K562 (cell line): ENCODE results near the gene SEC16A. TPM values are rescaled to one million over a fixed set of nuclear protein-coding genes. Genes with fewer than 3 reads are reported as not detected.

ENCODE experiments used
- ATAC-seq: fragments of 200-7000 bp; cut with Tn5 transposase; 3 replicates; pipeline ENCODE4 v1.9.1; 2020; ENCODE audit warnings: moderate library complexity
- BruUV-seq: library from RNA; stranded (reverse); fragments of 400-500 nt; replicated peaks from 2 replicates; lab custom pipeline; 2021; lab: Mats Ljungman, UMichigan
- CTCF ChIA-PET: fragments of 300-600 bp; formaldehyde crosslinking; extraction: SDS; loops from one replicate; lab custom pipeline; 2021; ENCODE audit warnings: low intra/inter-chr PET ratio; lab: Yijun Ruan, JAX
- POLR2A ChIA-PET: fragments of 300-600, 350-650 bp; sonication (Branson Sonifier 250); formaldehyde crosslinking; extraction: SDS; loops from one replicate; lab custom pipeline; 2021; ENCODE audit warnings: antibody characterized with exemption, inconsistent platforms; lab: Yijun Ruan, JAX
- DNase-seq, 4 experiments: peaks; one replicate each; pipeline versions ENCODE4 v3.0.0 to v3.0.0-alpha.2; 2011 to 2018; ENCODE audit warnings: low spot score in 3 of 4, mixed read lengths in 3 of 4; ENCODE audit errors: extremely low read depth in 1 of 4
- FAIRE-seq: peaks from 2 replicates; lab custom pipeline; 2011; peaks lifted over from hg19 to GRCh38; lab: Jason Lieb, UNC
- H2AFZ ChIP-seq: 2 replicates; pipeline ENCODE4 v1.6.0; 2011; ENCODE audit warnings: low read depth, low read length, control low read depth, inconsistent platforms
- H3K27ac ChIP-seq: fragments of 200-600 bp; 3 replicates; pipeline ENCODE4 v1.8.0; 2011; ENCODE audit warnings: low read depth, mild to moderate bottlenecking, control low read depth, inconsistent platforms, low read length, moderate library complexity, mixed read lengths; ENCODE audit errors: extremely low read depth
- H3K27me3 ChIP-seq, 2 experiments: fragments of 300-600 bp in 1 of 2; 2 replicates in 1 of 2; 3 replicates in 1 of 2; pipeline versions ENCODE4 v1.6.0 to v1.8.0; 2011; ENCODE audit warnings: inconsistent platforms in 2 of 2, low read length in 2 of 2, mild to moderate bottlenecking in 1 of 2, mixed read lengths in 1 of 2, moderate library complexity in 1 of 2; ENCODE audit not compliant: control insufficient read depth in 2 of 2, insufficient read depth in 2 of 2
- H3K36me3 ChIP-seq: fragments of 300-600 bp; 3 replicates; pipeline ENCODE4 v1.8.0; 2011; ENCODE audit warnings: mild to moderate bottlenecking, low read length, inconsistent platforms; ENCODE audit not compliant: control insufficient read depth, insufficient read depth
- H3K4me1 ChIP-seq, 2 experiments: fragments of 200-600 bp in 1 of 2; replicated peaks in 1 of 2; 2 replicates in 1 of 2; 3 replicates in 1 of 2; pipeline versions ENCODE4 v1.5.1 to v1.8.0; 2011; ENCODE audit warnings: inconsistent platforms in 2 of 2, low read length in 2 of 2, mild to moderate bottlenecking in 1 of 2, mixed read lengths in 1 of 2, moderate library complexity in 1 of 2; ENCODE audit not compliant: control insufficient read depth in 2 of 2, insufficient read depth in 2 of 2
- H3K4me2 ChIP-seq: 2 replicates; pipeline ENCODE4 v1.6.1; 2011; ENCODE audit warnings: low read length, control low read depth, inconsistent platforms, mixed read lengths; ENCODE audit not compliant: insufficient read depth
- H3K4me3 ChIP-seq: fragments of 200-600 bp; sonication (generic), shearing (Covaris generic); 2 replicates; pipeline ENCODE4 v1.5.1; 2016; ENCODE audit warnings: control low read depth, inconsistent platforms
- H3K79me2 ChIP-seq: fragments of 200-600 bp; 3 replicates; pipeline ENCODE4 v1.8.0; 2011; ENCODE audit warnings: low read length, inconsistent platforms; ENCODE audit not compliant: control insufficient read depth, insufficient read depth
- H3K9ac ChIP-seq, 2 experiments: 2 replicates each; pipeline versions ENCODE4 v1.6.0 to v1.6.1; 2011; ENCODE audit warnings: low read depth in 2 of 2, low read length in 2 of 2, control low read depth in 1 of 2, inconsistent platforms in 1 of 2, mild to moderate bottlenecking in 1 of 2, mixed read lengths in 1 of 2; ENCODE audit not compliant: insufficient read depth in 1 of 2
- H3K9me1 ChIP-seq: one replicate; pipeline ENCODE4 v1.6.0; 2011; ENCODE audit warnings: inconsistent platforms, mild to moderate bottlenecking, low read length, moderate library complexity; ENCODE audit not compliant: control insufficient read depth, insufficient read depth
- H3K9me3 ChIP-seq: replicated peaks from 2 replicates; pipeline ENCODE4 v1.5.1; 2011; ENCODE audit warnings: low read depth, low read length, inconsistent platforms; ENCODE audit not compliant: control insufficient read depth, insufficient read depth
- H4K20me1 ChIP-seq: replicated peaks from 2 replicates; pipeline ENCODE4 v1.6.1; 2011; ENCODE audit warnings: low read length, inconsistent platforms, mixed read lengths; ENCODE audit not compliant: control insufficient read depth, insufficient read depth
- MECOM ChIP-seq: fragments of 250-450 bp; sonication (Bioruptor Pico); IDR thresholded peaks from 2 replicates; pipeline ENCODE4 v1.8.0; 2022; ENCODE audit warnings: inconsistent platforms
- POLR2G ChIP-seq: fragments of 200-400 bp; formaldehyde crosslinking; IDR thresholded peaks from 2 replicates; pipeline ENCODE4 v1.6.1; 2017; ENCODE audit warnings: low read depth, mild to moderate bottlenecking, antibody characterized with exemption, low read length, moderate library complexity
- PRDM10 ChIP-seq: fragments of 450-650 bp; IDR thresholded peaks from 2 replicates; pipeline ENCODE4 v1.6.1; 2018; ENCODE audit not compliant: partially characterized antibody
- RBFOX2 ChIP-seq: fragments of 200-400 bp; formaldehyde crosslinking; IDR thresholded peaks from 2 replicates; pipeline ENCODE4 v1.6.1; 2017; ENCODE audit warnings: low read depth, mild to moderate bottlenecking, low read length, moderate library complexity
- ZNF445 ChIP-seq: fragments of 250-450 bp; sonication (Bioruptor Pico); IDR thresholded peaks from 2 replicates; pipeline ENCODE4 v1.4.0; 2020; ENCODE audit warnings: low read depth, mild to moderate bottlenecking, moderate library complexity
- WGBS: fragments of 100-300 bp; shearing (Covaris generic); methylation state at CpG from one replicate; pipeline ENCODE4 v1.1.6; 2016; ENCODE audit warnings: low coverage, mixed read lengths; ENCODE audit not compliant: insufficient coverage; ENCODE audit errors: missing lambda C conversion rate; 5-methylcytosine and 5-hydroxymethylcytosine counted together
- in situ Hi-C: fragments of 300-500 bp; cut with MboI; formaldehyde crosslinking; loops from 4 replicates; pipeline ENCODE4 v1.15.0; 2018; ENCODE audit warnings: inconsistent platforms, mixed read lengths
- intact Hi-C: fragments of 100-400 bp; cut with micrococcal nuclease; formaldehyde crosslinking; loops from 2 replicates; pipeline ENCODE4 v1.14.2; 2022
- polyA plus RNA-seq, 8 experiments: library from polyadenylated mRNA; depleted of rRNA in 4 of 8; stranded (reverse) in 5 of 8; unstranded in 3 of 8; fragments of >200 nt; fragmentation: Nextera tagmentation in 2 of 8; fragmentation: Illumina TruSeq in 1 of 8; extraction: Ambion mirVana in 2 of 8; extraction: Trizol in 1 of 8; gene quantifications; 2 replicates each; pipeline versions ENCODE4 v1.2.1 to v1.2.3, GENCODE V29; 2011 to 2014; ENCODE audit warnings: inconsistent platforms in 1 of 8, missing spikeins in 1 of 8
- total RNA-seq, 7 experiments: library from RNA; depleted of rRNA in 6 of 7; stranded (reverse); fragments of >200 nt in 6 of 7; fragmentation: Illumina TruSeq in 2 of 7; extraction: Trizol in 2 of 7; gene quantifications; 2 replicates each; pipeline versions ENCODE4 v1.2.1 to v1.2.3, GENCODE V29; 2011 to 2021; ENCODE audit warnings: low replicate concordance in 1 of 7

The SEC16A gene
- total and polyA plus RNA-seq, 9 of the 15 experiments (the other 6 are each of a cell fraction or from before 2014, with no cell fraction given) = 8.3 to 62.8 (median 14.0) TPM

GRCh38 chr9:136394312-136395019, 88.4 kb downstream of the SEC16A start:
- H3K79me2 ChIP-seq = peaks cover 19% of the 10 kb centered on the region
- FAIRE-seq (no peak), ATAC-seq (no peak), DNase-seq (no peak)
- no TSS peak for BruUV-seq
- intact Hi-C loops = no loop called here
- WGBS = 94% methylated on average over 21 of the region's 21 CpGs
- no peaks in the 10 kb centered on the region; the same call in 1 of the 2 replicates for H4K20me1 ChIP-seq
- CTCF ChIA-PET = no interaction called here
- POLR2A ChIA-PET = interaction anchor here (0.6 to 1.0 kb wide), 3 partner anchors 9 to 29 kb away, joined by 3 to 5 read pairs (median 3); no protein-coding TSS in a partner anchor
- H3K27ac ChIP-seq = no peak overlapping the region
- no peak overlapping the region for H2AFZ ChIP-seq
- peaks cover 7 to 32% of the 10 kb centered on the region in 2 experiments; a peak in 4 of 5 replicates for H3K4me1 ChIP-seq
- in situ Hi-C loops = no loop called here
- no peak overlapping the region for H3K4me3 ChIP-seq
- H3K4me2 ChIP-seq = no peak overlapping the region
- H3K27me3 ChIP-seq = no peaks in the 10 kb centered on the region
- no peak for TF ChIP-seq MECOM (CRISPR knock-in tag)
- peak; percentile 60 for TF ChIP-seq POLR2G
- peak; percentile 27 for TF ChIP-seq RBFOX2
- peaks cover 88% of the 10 kb centered on the region for H3K36me3 ChIP-seq
- no peaks in the 10 kb centered on the region for H3K9me1 ChIP-seq
- no peaks in the 10 kb centered on the region for H3K9me3 ChIP-seq
- peak overlapping the region in 1 of 2 experiments; percentile 57; a peak in 1 of 4 replicates for H3K9ac ChIP-seq

GRCh38 chr9:136393531-136393930, 89.3 kb downstream of the SEC16A start:
- in situ Hi-C loops = no loop called here
- Histone ChIP-seq H3K27me3 (no peaks in the 10 kb centered on the region), H3K9me3 (no peaks in the 10 kb centered on the region), H3K27ac (no peak overlapping the region), H3K9ac (no peak overlapping the region), H2AFZ (no peak overlapping the region), H4K20me1 (no peaks in the 10 kb centered on the region; the same call in 1 of the 2 replicates), H3K36me3 (peaks cover 94% of the 10 kb centered on the region), H3K4me3 (no peak overlapping the region), H3K79me2 (peaks cover 9% of the 10 kb centered on the region), H3K4me2 (no peak overlapping the region), H3K4me1 (peaks cover 2 to 22% of the 10 kb centered on the region in 2 experiments; a peak in 4 of 5 replicates), H3K9me1 (no peaks in the 10 kb centered on the region)
- BruUV-seq = no TSS peak
- TF ChIP-seq PRDM10 = peak; percentile 21
- TF ChIP-seq ZNF445 (CRISPR knock-in tag) = no peak
- intact Hi-C loops = no loop called here
- WGBS = 85% methylated on average over 13 of the region's 17 CpGs
- ChIA-PET POLR2A (interaction anchor here (1.0 to 3.3 kb wide), 2 partner anchors 10 to 16 kb away, joined by 5 to 8 read pairs; partner anchors contain the start of genes ENTR1 and PMPCA), CTCF (no interaction called here)
- no peak for ATAC-seq
- FAIRE-seq = no peak
- DNase-seq = peak in 1 of 4 experiments; percentile 33
